A549 (cell line): ENCODE measurements around the gene MAP4K4. TPM values are rescaled to one million over a fixed set of nuclear protein-coding genes. Genes with fewer than 3 reads are reported as not detected.

ENCODE experiments used
- ATAC-seq, 2 experiments: fragments of 200-7000 bp in 1 of 2; fragments of >200 bp in 1 of 2; cut with Nextera tagmentation in 1 of 2; cut with Tn5 transposase in 1 of 2; 3 replicates each; pipeline versions ENCODE4 v1.8.0 to v1.9.1; 2018 to 2020; ENCODE audit warnings: mild to moderate bottlenecking in 1 of 2, moderate library complexity in 1 of 2
- CTCF ChIA-PET: fragments of 300-600 bp; sonication (Branson Sonifier 250); formaldehyde crosslinking; extraction: SDS; loops from one replicate; lab custom pipeline; 2021; ENCODE audit warnings: antibody characterized with exemption, inconsistent platforms; lab: Yijun Ruan, JAX
- POLR2A ChIA-PET: fragments of 350-600 bp; formaldehyde crosslinking; extraction: SDS; loops from one replicate; lab custom pipeline; 2021; ENCODE audit warnings: antibody characterized with exemption, inconsistent platforms; lab: Yijun Ruan, JAX
- DNase-seq, 2 experiments: peaks; one replicate each; pipeline versions ENCODE4 v3.0.0 to v3.0.0-alpha.2; 2011 to 2016; ENCODE audit warnings: low read depth in 1 of 2, low spot score in 1 of 2
- FAIRE-seq: peaks from 2 replicates; lab custom pipeline; 2011; peaks lifted over from hg19 to GRCh38; lab: Jason Lieb, UNC
- H3K27ac ChIP-seq, 2 experiments: fragments of >200 bp; sonication (Bioruptor Twin); formaldehyde crosslinking; 3 replicates each; pipeline ENCODE4 v1.5.1; 2016 to 2017
- H3K4me1 ChIP-seq: fragments of >200 bp; sonication (Bioruptor Twin); formaldehyde crosslinking; 3 replicates; pipeline ENCODE4 v1.6.1; 2016
- H3K4me2 ChIP-seq: fragments of >200 bp; sonication (Bioruptor Twin); formaldehyde crosslinking; 3 replicates; pipeline ENCODE4 v1.6.1; 2016
- H3K4me3 ChIP-seq: fragments of >200 bp; sonication (Bioruptor Twin); formaldehyde crosslinking; 3 replicates; pipeline ENCODE4 v1.5.1; 2016
- H3K9me3 ChIP-seq: fragments of >200 bp; sonication (Bioruptor Twin); formaldehyde crosslinking; 3 replicates; pipeline ENCODE4 v1.6.1; 2016
- CEBPB ChIP-seq, 2 experiments: fragments of >200 bp in 1 of 2; sonication (Bioruptor Twin) in 1 of 2; formaldehyde crosslinking in 1 of 2; IDR thresholded peaks; 2 replicates each; pipeline ENCODE4 v1.6.1; 2012 to 2016
- CHD4 ChIP-seq: fragments of 200-600 bp; sonication (generic); IDR thresholded peaks from 2 replicates; pipeline ENCODE4 v1.6.1; 2016; ENCODE audit warnings: antibody characterized with exemption, mild to moderate bottlenecking, borderline replicate concordance
- EHF ChIP-seq: fragments of 250-450 bp; sonication (Bioruptor Pico); IDR thresholded peaks from 2 replicates; pipeline ENCODE4 v1.5.0; 2020; ENCODE audit warnings: mild to moderate bottlenecking
- EHMT2 ChIP-seq: fragments of 200-600 bp; sonication (generic); IDR thresholded peaks from 2 replicates; pipeline ENCODE4 v1.6.1; 2016; ENCODE audit warnings: antibody characterized with exemption, low read depth, mild to moderate bottlenecking, moderate library complexity
- FOSB ChIP-seq: fragments of 250-450 bp; sonication (Bioruptor Pico); IDR thresholded peaks from 2 replicates; pipeline ENCODE4 v1.5.0; 2020; ENCODE audit warnings: mild to moderate bottlenecking, moderate library complexity
- FOXS1 ChIP-seq: fragments of 250-450 bp; sonication (Bioruptor Pico); IDR thresholded peaks from 2 replicates; pipeline ENCODE4 v1.5.0; 2020; ENCODE audit warnings: mild to moderate bottlenecking, moderate library complexity
- GATA3 ChIP-seq: IDR thresholded peaks from 2 replicates; pipeline ENCODE4 v1.6.1; 2012; ENCODE audit warnings: borderline replicate concordance
- HOXB13 ChIP-seq: fragments of 250-450 bp; sonication (Bioruptor Pico); IDR thresholded peaks from 2 replicates; pipeline ENCODE4 v1.5.0; 2020; ENCODE audit warnings: low read depth, mild to moderate bottlenecking, moderate library complexity
- JUN ChIP-seq, 2 experiments: fragments of >200 bp; sonication (Bioruptor Twin); formaldehyde crosslinking; IDR thresholded peaks; 2 replicates in 1 of 2; 3 replicates in 1 of 2; pipeline ENCODE4 v1.6.1; 2016 to 2017
- JUNB ChIP-seq: fragments of >200 bp; sonication (Bioruptor Twin); formaldehyde crosslinking; IDR thresholded peaks from 2 replicates; pipeline ENCODE4 v1.6.1; 2016
- KDM1A ChIP-seq: fragments of 200-600 bp; sonication (generic); IDR thresholded peaks from 2 replicates; pipeline ENCODE4 v1.6.1; 2016; ENCODE audit warnings: low read depth, mild to moderate bottlenecking
- KDM5A ChIP-seq: fragments of 200-600 bp; sonication (generic); IDR thresholded peaks from 2 replicates; pipeline ENCODE4 v1.6.1; 2016; ENCODE audit warnings: antibody characterized with exemption, mild to moderate bottlenecking
- MAFK ChIP-seq: fragments of 450-650 bp; IDR thresholded peaks from 2 replicates; pipeline ENCODE4 v1.6.1; 2014; ENCODE audit not compliant: partially characterized antibody
- MAX ChIP-seq: IDR thresholded peaks from 2 replicates; pipeline ENCODE4 v1.6.1; 2012
- MAZ ChIP-seq: fragments of 150-350 bp; IDR thresholded peaks from 2 replicates; pipeline ENCODE4 v1.6.1; 2014; ENCODE audit warnings: antibody characterized with exemption, low read depth, low read length, borderline replicate concordance
- MYC ChIP-seq: IDR thresholded peaks from 2 replicates; pipeline ENCODE4 v1.6.1; 2012; ENCODE audit warnings: mild to moderate bottlenecking, inconsistent platforms, low read length, improper control_type of control experiment, borderline replicate concordance
- PBX3 ChIP-seq: IDR thresholded peaks from 2 replicates; pipeline ENCODE4 v1.6.1; 2012
- PHF8 ChIP-seq: fragments of 200-600 bp; sonication (generic); IDR thresholded peaks from 2 replicates; pipeline ENCODE4 v1.6.1; 2016; ENCODE audit warnings: low read depth, mild to moderate bottlenecking, antibody characterized with exemption, moderate library complexity, borderline replicate concordance
- RAD21 ChIP-seq, 2 experiments: fragments of >200 bp in 1 of 2; sonication (Bioruptor Twin) in 1 of 2; formaldehyde crosslinking in 1 of 2; IDR thresholded peaks in 1 of 2; conservative IDR thresholded peaks in 1 of 2; 2 replicates in 1 of 2; 3 replicates in 1 of 2; pipeline ENCODE4 v1.6.1; 2012 to 2018; ENCODE audit warnings: inconsistent platforms in 1 of 2
- RCOR1 ChIP-seq: fragments of 150-350 bp; IDR thresholded peaks from 2 replicates; pipeline ENCODE4 v1.6.1; 2014; ENCODE audit warnings: antibody characterized with exemption, low read length, low read depth
- RNF2 ChIP-seq: fragments of 200-600 bp; sonication (generic); IDR thresholded peaks from 2 replicates; pipeline ENCODE4 v1.6.1; 2016; ENCODE audit warnings: low read depth, mild to moderate bottlenecking, antibody characterized with exemption, moderate library complexity, borderline replicate concordance
- SMC3 ChIP-seq: fragments of >200 bp; sonication (Bioruptor Twin); formaldehyde crosslinking; IDR thresholded peaks from 3 replicates; pipeline ENCODE4 v1.6.1; 2018; ENCODE audit warnings: inconsistent platforms
- TP53 ChIP-seq: fragments of 250-450 bp; sonication (Bioruptor Pico); IDR thresholded peaks from 2 replicates; pipeline ENCODE4 v1.5.0; 2021; ENCODE audit warnings: mild to moderate bottlenecking, moderate library complexity
- ZC3H11A ChIP-seq: fragments of 450-650 bp; IDR thresholded peaks from 2 replicates; pipeline ENCODE4 v1.6.1; 2014; ENCODE audit warnings: antibody characterized with exemption, mild to moderate bottlenecking
- ZFP36 ChIP-seq: fragments of 450-650 bp; IDR thresholded peaks from 2 replicates; pipeline ENCODE4 v1.6.1; 2014; ENCODE audit warnings: borderline replicate concordance; ENCODE audit not compliant: partially characterized antibody
- ZNF302 ChIP-seq: fragments of 250-450 bp; sonication (Bioruptor Pico); IDR thresholded peaks from 2 replicates; pipeline ENCODE4 v1.9.0; 2021; ENCODE audit warnings: inconsistent platforms, mild to moderate bottlenecking, moderate library complexity
- ZSCAN20 ChIP-seq: fragments of 250-450 bp; sonication (Bioruptor Pico); IDR thresholded peaks from 2 replicates; pipeline ENCODE4 v1.8.0; 2022; ENCODE audit warnings: mild to moderate bottlenecking, moderate library complexity
- WGBS: methylation state at CpG from one replicate; pipeline ENCODE4 v1.1.6; 2017; ENCODE audit errors: missing lambda C conversion rate; 5-methylcytosine and 5-hydroxymethylcytosine counted together
- polyA plus RNA-seq, 4 experiments: library from polyadenylated mRNA; depleted of rRNA in 3 of 4; stranded (reverse); fragments of >200 nt; fragmentation: RNase III in 1 of 4; extraction: RNeasy Plus Mini Kit Qiagen cat#74134 plus additional on column Dnase treatment in 1 of 4; gene quantifications; 2 replicates in 3 of 4; 3 replicates in 1 of 4; pipeline ENCODE4 v1.2.3, GENCODE V29; 2011 to 2017
- TF ChIP-seq, protein P1 (sequence below): fragments of >200 bp; sonication (Bioruptor Twin); formaldehyde crosslinking; IDR thresholded peaks from 3 replicates; pipeline ENCODE4 v1.5.1; 2016
- TF ChIP-seq, protein P2 (sequence below): fragments of 250-450 bp; sonication (Bioruptor Pico); IDR thresholded peaks from 2 replicates; pipeline ENCODE4 v1.5.0; 2020; ENCODE audit warnings: low read depth, mild to moderate bottlenecking, moderate library complexity

The MAP4K4 gene
- polyA plus RNA-seq, 2 of the 4 experiments (the other 2 are of a cell fraction), result 61.9 to 82.2 TPM

GRCh38 chr2:101832114-101832513, 134.6 kb downstream of the MAP4K4 start:
- POLR2A ChIA-PET, result no interaction called here
- 2% methylated on average over 1 of the region's 1 CpG for WGBS
- no peak overlapping the region for H3K4me3 ChIP-seq
- no peak overlapping the region for H3K4me2 ChIP-seq
- H3K9me3 ChIP-seq, result no peaks in the 10 kb centered on the region
- no peak for FAIRE-seq
- TF ChIP-seq PBX3 (no peak), KDM5A (no peak), MAZ (no peak), PHF8 (no peak), MAFK (no peak), RNF2 (no peak), EHF (CRISPR knock-in tag) (no peak), EHMT2 (no peak), RAD21 (conservative IDR thresholded peaks at IDR 0.05 in 1 of 2, IDR thresholded peaks at IDR 0.05 in 1 of 2) (peak; percentile 54 to 66), GATA3 (no peak), SMC3 (peak; percentile 42; the same call in 1 of the 3 replicates), CEBPB (IDR thresholded peaks at IDR 0.05) (no peak), ZNF302 (CRISPR knock-in tag) (no peak), CHD4 (no peak), ZFP36 (no peak)
- TF ChIP-seq, protein P1, sequence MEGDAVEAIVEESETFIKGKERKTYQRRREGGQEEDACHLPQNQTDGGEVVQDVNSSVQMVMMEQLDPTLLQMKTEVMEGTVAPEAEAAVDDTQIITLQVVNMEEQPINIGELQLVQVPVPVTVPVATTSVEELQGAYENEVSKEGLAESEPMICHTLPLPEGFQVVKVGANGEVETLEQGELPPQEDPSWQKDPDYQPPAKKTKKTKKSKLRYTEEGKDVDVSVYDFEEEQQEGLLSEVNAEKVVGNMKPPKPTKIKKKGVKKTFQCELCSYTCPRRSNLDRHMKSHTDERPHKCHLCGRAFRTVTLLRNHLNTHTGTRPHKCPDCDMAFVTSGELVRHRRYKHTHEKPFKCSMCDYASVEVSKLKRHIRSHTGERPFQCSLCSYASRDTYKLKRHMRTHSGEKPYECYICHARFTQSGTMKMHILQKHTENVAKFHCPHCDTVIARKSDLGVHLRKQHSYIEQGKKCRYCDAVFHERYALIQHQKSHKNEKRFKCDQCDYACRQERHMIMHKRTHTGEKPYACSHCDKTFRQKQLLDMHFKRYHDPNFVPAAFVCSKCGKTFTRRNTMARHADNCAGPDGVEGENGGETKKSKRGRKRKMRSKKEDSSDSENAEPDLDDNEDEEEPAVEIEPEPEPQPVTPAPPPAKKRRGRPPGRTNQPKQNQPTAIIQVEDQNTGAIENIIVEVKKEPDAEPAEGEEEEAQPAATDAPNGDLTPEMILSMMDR, result peak; percentile 42; the same call in 2 of the 3 replicates
- TF ChIP-seq, protein P2, sequence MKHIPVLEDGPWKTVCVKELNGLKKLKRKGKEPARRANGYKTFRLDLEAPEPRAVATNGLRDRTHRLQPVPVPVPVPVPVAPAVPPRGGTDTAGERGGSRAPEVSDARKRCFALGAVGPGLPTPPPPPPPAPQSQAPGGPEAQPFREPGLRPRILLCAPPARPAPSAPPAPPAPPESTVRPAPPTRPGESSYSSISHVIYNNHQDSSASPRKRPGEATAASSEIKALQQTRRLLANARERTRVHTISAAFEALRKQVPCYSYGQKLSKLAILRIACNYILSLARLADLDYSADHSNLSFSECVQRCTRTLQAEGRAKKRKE (CRISPR knock-in tag), result no peak
- CTCF ChIA-PET, result interaction anchor here (0.6 to 12.0 kb wide), 33 partner anchors 7 to 580 kb away, joined by 3 to 79 read pairs (median 6); partner anchors contain the start of gene MAP4K4
- DNase-seq, result no peak
- H3K27ac ChIP-seq, result no peak overlapping the region; a peak in 1 of 6 replicates
- H3K4me1 ChIP-seq, result peaks cover 37% of the 10 kb centered on the region
- ATAC-seq, result no peak

DNA sequence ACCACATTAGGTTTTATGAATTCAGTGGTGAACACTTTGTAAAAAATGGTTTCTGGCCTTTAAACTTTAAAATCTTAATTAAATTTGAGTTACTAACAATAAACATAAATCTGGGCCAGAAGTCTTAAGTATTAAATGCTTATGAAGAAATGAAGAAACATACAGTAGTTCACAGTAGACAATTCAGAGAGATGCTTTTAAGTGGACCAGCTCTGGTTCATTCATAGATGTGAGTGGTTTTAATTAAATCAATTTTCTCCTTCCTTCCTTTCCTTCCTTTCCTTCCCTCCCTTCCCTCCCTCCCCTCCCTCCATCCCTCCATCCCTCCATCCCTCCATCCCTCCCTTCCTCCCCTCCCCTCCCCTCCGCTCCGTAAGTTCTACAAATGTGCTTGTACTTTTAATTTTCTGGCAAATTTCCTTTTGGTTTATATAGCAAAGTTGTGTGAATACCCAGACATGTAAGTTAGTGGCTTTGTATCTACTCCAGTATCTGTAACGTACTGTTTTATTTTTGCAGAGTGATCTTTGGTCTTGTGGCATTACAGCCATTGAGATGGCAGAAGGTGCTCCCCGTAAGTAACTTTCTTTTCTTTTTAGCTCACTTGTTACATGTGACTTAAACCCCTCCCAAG, 136.5 kb downstream of the MAP4K4 start:
- H3K27ac ChIP-seq, result no peak overlapping the region
- H3K9me3 ChIP-seq, result no peaks in the 10 kb centered on the region
- FAIRE-seq (no peak), DNase-seq (no peak), ATAC-seq (no peak)
- no peak overlapping the region for H3K4me3 ChIP-seq
- ChIA-PET POLR2A (no interaction called here), CTCF (interaction anchor here (0.6 to 12.0 kb wide), 3 partner anchors 15 to 488 kb away, joined by 3 to 79 read pairs (median 3); no protein-coding TSS in a partner anchor)
- TF ChIP-seq MYC (no peak), FOSB (CRISPR knock-in tag) (no peak), RNF2 (no peak), KDM1A (no peak), HOXB13 (CRISPR knock-in tag) (no peak), RCOR1 (no peak), CHD4 (no peak), FOXS1 (no peak), KDM5A (no peak), JUNB (no peak), TP53 (no peak), JUN (IDR thresholded peaks at IDR 0.05) (no peak), EHF (CRISPR knock-in tag) (no peak), ZSCAN20 (CRISPR knock-in tag) (no peak), MAX (no peak), ZC3H11A (no peak)
- TF ChIP-seq, protein P2 (CRISPR knock-in tag), result no peak
- WGBS, result 91% methylated on average over 4 of the region's 4 CpGs
- peaks cover 18% of the 10 kb centered on the region; the same call in 2 of the 3 replicates for H3K4me1 ChIP-seq
- H3K4me2 ChIP-seq, result no peak overlapping the region
